Activated naive CD4-positive, alpha-beta T cell treated with Interleukin-2 at 50 U/mL for 16 hours (primary cell): ENCODE measurements around the gene ENPP6.

Source experiments
- DNase-seq: peaks from one replicate; pipeline ENCODE4 v3.0.0-alpha.2; 2020

Gene ENPP6

GRCh38 chr4:184188443-184189400, 29.0 kb downstream of the ENPP6 start:
- DNase-seq: no peak

GRCh38 chr4:184177271-184177670, 40.4 kb downstream of the ENPP6 start:
- DNase-seq: no peak

- no peak for DNase-seq
Measured at GRCh38 chr4:184174571-184175488, 42.8 kb downstream of the ENPP6 start.

DNA sequence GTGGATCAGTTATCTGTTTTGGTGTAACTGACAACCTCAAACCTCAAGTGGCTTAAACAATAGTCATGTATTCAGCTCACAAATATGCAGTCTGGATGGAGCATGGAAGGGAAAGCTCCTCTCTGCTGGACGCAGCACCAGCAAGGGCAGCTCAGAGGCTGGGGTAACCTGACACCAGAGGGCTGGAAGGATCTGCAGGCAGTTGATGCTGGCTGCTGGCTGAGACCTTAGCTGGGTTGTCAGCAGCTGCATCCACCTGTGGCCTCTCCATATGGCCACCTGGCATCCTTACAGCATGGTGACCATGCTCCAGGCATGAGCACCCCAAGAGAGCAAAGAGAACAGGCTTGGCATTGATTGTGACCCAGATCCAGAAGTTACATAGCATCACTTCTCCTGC, 46.7 kb downstream of the ENPP6 start:
- no peak for DNase-seq

GRCh38 chr4:184169225-184169867, 48.3 kb downstream of the ENPP6 start:
- no peak for DNase-seq

GRCh38 chr4:184168406-184169019, 49.2 kb downstream of the ENPP6 start:
- peak; percentile 58 for DNase-seq

- no peak for DNase-seq
Measured at GRCh38 chr4:184167576-184167975, 50.1 kb downstream of the ENPP6 start.

DNA sequence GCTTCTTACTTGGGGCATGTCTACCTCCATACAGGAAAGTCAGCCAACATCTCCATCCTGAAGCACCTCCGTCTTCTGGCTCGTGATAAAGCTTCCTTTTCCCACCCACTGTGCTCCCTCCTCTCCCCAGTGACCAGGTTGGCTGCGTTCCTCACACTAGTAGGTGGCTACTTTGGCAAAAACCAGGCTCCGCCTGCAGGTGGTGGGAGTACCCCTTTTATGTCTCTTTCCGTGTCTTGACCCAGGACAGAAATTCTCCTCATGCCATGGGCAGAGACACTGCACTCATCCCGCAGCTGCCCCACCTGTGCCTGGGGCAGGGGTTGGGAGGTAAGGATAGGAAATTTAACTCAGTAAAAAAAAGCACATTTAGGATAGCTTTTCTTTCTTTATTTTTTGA, 50.9 kb downstream of the ENPP6 start:
- DNase-seq: no peak

DNA sequence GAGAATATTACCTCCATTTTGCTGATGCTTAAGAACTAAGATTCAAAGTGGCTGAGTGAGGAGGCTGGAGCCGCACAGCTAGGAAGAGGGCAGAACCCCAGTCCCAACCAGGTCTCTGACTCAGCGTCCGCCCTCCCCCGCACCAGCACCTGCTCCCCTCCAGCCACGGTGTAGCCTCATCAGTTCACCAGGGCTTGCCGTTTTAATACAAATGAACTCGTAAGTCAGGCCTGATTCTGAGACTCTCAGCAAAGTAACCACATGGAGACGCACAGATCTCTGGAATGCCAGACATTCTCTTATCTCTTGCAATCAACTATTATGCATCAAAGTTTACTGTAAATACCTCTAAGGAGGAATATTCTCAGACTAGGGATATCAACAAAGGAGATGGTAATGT, 52.4 kb downstream of the ENPP6 start:
- no peak for DNase-seq

GRCh38 chr4:184163813-184164212, 53.9 kb downstream of the ENPP6 start:
- no peak for DNase-seq

- DNase-seq: no peak
Measured at GRCh38 chr4:184162596-184162995, 55.1 kb downstream of the ENPP6 start.

GRCh38 chr4:184157322-184157721, 60.4 kb downstream of the ENPP6 start:
- no peak for DNase-seq

GRCh38 chr4:184156163-184156920, 61.3 kb downstream of the ENPP6 start:
- DNase-seq: no peak

DNA sequence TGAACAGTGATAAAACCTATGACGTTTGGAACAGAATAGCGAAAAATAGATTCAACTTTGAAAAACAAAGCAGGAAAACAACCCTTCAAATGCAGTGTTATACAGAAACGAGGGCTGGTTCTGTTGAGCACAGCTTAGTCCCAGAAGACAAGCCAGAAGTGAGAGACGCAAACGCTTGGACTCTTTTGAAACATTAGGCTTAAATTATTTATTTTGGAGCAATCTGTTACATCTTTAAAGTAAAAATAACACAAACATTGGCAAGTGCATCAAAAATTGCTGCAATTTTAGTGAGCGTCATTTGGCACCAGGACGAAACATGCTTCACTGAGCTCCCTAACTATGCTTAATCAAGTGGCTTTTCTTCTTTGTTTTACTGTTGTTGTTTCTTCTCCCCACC, 63.5 kb downstream of the ENPP6 start:
- no peak for DNase-seq

DNA sequence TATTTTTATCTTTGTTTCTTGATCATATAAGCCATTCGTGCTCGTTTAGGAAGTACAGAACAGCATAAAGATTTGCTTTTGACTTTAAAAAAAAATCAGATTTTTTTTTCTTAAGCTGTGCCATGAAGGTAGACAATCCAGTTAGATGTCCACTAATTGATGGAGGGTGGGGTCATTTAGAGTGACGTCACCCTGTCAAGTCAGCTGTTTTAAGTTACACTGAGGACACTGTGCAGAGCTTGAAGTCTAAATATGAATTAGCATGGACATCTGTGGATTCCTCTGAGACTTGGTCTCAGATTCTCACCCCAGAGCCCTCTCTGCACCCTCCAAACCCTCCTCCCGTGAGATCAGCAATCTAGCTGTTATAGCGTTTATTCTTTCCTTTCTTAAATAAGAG, 63.9 kb downstream of the ENPP6 start:
- DNase-seq: no peak

GRCh38 chr4:184151988-184152485, 65.6 kb downstream of the ENPP6 start:
- no peak for DNase-seq

- DNase-seq: no peak
Measured at GRCh38 chr4:184150102-184150839, 67.4 kb downstream of the ENPP6 start.

GRCh38 chr4:184148738-184149637, 68.7 kb downstream of the ENPP6 start:
- no peak for DNase-seq

DNA sequence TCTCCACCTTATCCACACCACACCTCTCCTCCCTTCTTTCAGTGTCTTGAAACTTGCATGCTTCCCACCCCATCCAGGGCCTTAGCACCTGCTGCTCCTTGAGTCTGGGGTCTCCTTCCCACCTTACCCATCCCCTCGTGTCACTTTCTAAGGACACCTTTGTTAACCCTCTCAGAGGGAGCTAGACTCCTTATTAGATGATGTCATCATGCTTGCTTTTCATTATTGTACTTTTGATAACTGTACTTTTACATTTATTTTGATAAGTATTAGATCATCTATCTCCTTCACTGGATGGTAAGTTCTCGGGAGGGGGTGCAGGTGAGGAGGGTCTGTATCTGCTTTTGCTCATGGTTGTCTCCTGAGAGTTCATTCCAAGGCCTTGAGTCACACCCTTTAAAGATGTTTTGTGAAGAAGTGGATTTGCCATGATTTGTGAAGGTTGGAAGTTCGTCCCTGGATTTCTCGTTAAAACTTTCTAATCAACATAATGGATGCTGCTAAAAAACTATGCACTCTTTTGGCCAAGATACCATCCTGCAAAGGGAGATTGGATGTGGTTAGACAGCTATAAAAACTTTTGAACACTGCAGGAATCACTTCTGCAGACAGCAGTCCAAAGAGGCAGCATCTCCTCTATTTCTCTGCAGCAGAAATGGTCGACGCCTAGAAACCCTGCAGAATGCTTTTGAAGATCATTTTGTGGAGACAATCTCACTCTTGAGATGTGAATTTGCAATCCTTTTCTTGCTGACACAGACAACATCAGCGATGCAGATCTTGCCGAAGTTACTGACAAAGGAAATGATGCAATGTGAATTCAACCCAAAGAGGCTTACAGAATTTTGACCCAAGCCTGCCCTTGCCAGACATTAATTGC, 69.6 kb downstream of the ENPP6 start:
- DNase-seq: no peak
